ENCODE measurements around the gene HYAL2. TPM values are rescaled to one million over a fixed set of nuclear protein-coding genes. Genes with fewer than 3 reads are reported as not detected.

The HYAL2 gene
- total and polyA plus RNA-seq, 2 of the 8 experiments (the other 6 are each of a cell fraction or from before 2014, with no cell fraction given), result 51.9 to 176 TPM

DNA sequence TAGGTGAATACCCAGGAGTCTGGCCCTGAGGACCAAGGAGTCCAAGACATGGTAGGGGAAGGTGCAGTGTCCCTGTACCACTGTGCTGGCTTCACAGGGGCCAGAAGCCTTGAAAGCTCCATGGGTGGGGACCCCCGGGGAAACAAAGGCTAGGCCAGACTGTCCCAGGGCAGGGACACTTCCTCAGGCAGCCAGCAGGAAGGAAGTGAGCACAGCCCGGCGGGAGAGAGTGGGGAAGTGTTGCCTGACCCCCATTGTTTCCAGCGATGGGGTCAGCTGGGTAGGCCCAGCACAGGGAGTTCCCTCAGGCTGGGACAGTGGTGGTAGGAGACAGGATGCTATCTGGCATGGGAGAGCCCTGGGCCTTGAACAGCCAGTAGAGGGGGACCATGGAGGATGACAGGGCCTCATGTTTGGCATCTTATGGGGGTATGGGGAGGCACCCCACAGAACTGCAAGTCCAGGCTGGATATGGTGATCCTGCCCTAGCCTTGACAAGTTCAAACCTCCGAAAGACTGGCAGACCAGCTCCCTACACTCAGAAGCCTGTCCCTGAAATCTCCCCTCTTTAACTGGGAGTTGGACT, 1.2 kb upstream of the HYAL2 start (continued):
- no peak for TF ChIP-seq TCF12 (IDR thresholded peaks at IDR 0.05; ENCODE audit: low read depth, low read length)
- no peak for TF ChIP-seq RFX5 (IDR thresholded peaks at IDR 0.05; ENCODE audit: borderline replicate concordance, low read depth, low read length)
- TF ChIP-seq POU5F1 (IDR thresholded peaks at IDR 0.05; ENCODE audit: low read depth, low read length), result no peak
- TF ChIP-seq BRCA1 (IDR thresholded peaks at IDR 0.05; ENCODE audit: low read depth, low read length), result no peak
- TF ChIP-seq ATF2 (IDR thresholded peaks at IDR 0.05; ENCODE audit: low read length), result no peak
- TF ChIP-seq FOSL1 (IDR thresholded peaks at IDR 0.05; ENCODE audit: insufficient read depth, low read depth, low read length), result no peak
- no peak for TF ChIP-seq GABPA (IDR thresholded peaks at IDR 0.05; ENCODE audit: borderline replicate concordance, insufficient read depth, low read length)
- no peak for TF ChIP-seq CBX8 (IDR thresholded peaks at IDR 0.05; ENCODE audit: borderline replicate concordance, low read depth, low read length)
- TF ChIP-seq USF2 (IDR thresholded peaks at IDR 0.05; ENCODE audit: low read length), result no peak
